ENCODE measurements around the gene MAP4K4. TPM values are rescaled to one million over a fixed set of nuclear protein-coding genes. Genes with fewer than 3 reads are reported as not detected.
A peak's percentile ranks its signal among the peaks of the same experiment; 100 is the strongest.

Gene MAP4K4
- total and polyA plus RNA-seq, 2 of the 13 experiments (the other 11 are each of a cell fraction or from before 2014, with no cell fraction given): 105 to 264 TPM

DNA sequence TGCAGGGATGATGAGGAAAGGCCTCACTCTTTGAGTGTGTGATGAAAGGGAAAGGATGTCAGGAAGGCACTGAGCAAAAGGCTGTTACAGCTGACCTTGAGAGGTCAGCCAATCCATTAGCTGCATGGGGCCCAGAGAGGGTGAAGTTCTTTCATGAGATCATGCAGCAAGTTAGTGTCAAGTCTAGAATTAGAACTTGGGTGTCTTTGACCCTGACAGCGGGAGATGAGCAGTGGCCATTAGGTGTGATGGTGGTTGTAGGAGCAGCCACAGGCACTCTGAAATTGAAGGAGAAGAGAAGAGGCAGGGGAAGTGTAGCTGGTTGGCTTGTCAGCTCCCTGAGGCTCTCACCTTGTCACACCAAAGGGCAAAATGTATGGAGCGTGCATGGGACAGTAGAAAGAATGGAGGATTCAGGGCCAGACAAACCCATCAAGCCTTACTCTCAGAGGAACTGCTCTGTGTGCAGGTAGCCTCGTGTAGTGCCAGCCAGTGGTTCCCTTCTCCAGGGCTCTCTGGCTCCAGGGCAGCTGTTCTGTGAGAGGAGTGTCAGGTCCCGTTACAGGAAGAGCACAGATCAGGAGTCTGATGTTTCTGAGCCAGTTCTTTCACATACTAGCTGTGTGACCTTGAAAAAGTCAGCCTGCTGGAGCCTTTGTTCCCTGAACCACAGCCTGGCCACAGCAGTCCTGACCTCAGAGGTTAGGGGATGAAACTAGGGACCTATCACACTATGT, 35.9 kb downstream of the MAP4K4 start (continued):
- TF ChIP-seq ZNF484 (CRISPR knock-in tag; IDR thresholded peaks at IDR 0.05; ENCODE audit: borderline replicate concordance, low read depth) (no peak), ZNF383 (CRISPR knock-in tag; IDR thresholded peaks at IDR 0.05; ENCODE audit: borderline replicate concordance) (no peak), PITX1 (CRISPR knock-in tag; IDR thresholded peaks at IDR 0.05) (peak; percentile 25), PHF5A (CRISPR knock-in tag; IDR thresholded peaks at IDR 0.05; ENCODE audit: low read depth, unreplicated experiment) (no peak), SP4 (CRISPR knock-in tag; IDR thresholded peaks at IDR 0.05) (peak; percentile 41; the same call in 1 of the 2 replicates), GZF1 (CRISPR knock-in tag; IDR thresholded peaks at IDR 0.05) (0 out of 2 replicates have a peak, but pooled peaks have one; percentile 57), ZNF569 (CRISPR knock-in tag; IDR thresholded peaks at IDR 0.05; ENCODE audit: borderline replicate concordance) (0 out of 2 replicates have a peak, but pooled peaks have one; percentile 2), ATF2 (CRISPR knock-in tag; IDR thresholded peaks at IDR 0.05) (peak; percentile 33), FOXA3 (CRISPR knock-in tag; IDR thresholded peaks at IDR 0.05) (peak; percentile 83), SOX6 (IDR thresholded peaks at IDR 0.05) (no peak), SOX6 (CRISPR knock-in tag; IDR thresholded peaks at IDR 0.05) (peak; percentile 89), KAT8 (CRISPR knock-in tag; IDR thresholded peaks at IDR 0.05) (peak; percentile 25; the same call in 1 of the 2 replicates), ZFP91 (CRISPR knock-in tag; IDR thresholded peaks at IDR 0.05; ENCODE audit: borderline replicate concordance) (peak; percentile 78; the same call in 1 of the 2 replicates), JUN (CRISPR knock-in tag; IDR thresholded peaks at IDR 0.05) (no peak), PHB2 (IDR thresholded peaks at IDR 0.05; ENCODE audit: partially characterized antibody) (no peak), SALL1 (CRISPR knock-in tag; IDR thresholded peaks at IDR 0.05) (peak; percentile 79), ZNF382 (CRISPR knock-in tag; IDR thresholded peaks at IDR 0.05; ENCODE audit: borderline replicate concordance) (no peak), ZFP37 (CRISPR knock-in tag; IDR thresholded peaks at IDR 0.05; ENCODE audit: borderline replicate concordance) (peak; percentile 49; the same call in 1 of the 2 replicates)
- TF ChIP-seq, protein P1, sequence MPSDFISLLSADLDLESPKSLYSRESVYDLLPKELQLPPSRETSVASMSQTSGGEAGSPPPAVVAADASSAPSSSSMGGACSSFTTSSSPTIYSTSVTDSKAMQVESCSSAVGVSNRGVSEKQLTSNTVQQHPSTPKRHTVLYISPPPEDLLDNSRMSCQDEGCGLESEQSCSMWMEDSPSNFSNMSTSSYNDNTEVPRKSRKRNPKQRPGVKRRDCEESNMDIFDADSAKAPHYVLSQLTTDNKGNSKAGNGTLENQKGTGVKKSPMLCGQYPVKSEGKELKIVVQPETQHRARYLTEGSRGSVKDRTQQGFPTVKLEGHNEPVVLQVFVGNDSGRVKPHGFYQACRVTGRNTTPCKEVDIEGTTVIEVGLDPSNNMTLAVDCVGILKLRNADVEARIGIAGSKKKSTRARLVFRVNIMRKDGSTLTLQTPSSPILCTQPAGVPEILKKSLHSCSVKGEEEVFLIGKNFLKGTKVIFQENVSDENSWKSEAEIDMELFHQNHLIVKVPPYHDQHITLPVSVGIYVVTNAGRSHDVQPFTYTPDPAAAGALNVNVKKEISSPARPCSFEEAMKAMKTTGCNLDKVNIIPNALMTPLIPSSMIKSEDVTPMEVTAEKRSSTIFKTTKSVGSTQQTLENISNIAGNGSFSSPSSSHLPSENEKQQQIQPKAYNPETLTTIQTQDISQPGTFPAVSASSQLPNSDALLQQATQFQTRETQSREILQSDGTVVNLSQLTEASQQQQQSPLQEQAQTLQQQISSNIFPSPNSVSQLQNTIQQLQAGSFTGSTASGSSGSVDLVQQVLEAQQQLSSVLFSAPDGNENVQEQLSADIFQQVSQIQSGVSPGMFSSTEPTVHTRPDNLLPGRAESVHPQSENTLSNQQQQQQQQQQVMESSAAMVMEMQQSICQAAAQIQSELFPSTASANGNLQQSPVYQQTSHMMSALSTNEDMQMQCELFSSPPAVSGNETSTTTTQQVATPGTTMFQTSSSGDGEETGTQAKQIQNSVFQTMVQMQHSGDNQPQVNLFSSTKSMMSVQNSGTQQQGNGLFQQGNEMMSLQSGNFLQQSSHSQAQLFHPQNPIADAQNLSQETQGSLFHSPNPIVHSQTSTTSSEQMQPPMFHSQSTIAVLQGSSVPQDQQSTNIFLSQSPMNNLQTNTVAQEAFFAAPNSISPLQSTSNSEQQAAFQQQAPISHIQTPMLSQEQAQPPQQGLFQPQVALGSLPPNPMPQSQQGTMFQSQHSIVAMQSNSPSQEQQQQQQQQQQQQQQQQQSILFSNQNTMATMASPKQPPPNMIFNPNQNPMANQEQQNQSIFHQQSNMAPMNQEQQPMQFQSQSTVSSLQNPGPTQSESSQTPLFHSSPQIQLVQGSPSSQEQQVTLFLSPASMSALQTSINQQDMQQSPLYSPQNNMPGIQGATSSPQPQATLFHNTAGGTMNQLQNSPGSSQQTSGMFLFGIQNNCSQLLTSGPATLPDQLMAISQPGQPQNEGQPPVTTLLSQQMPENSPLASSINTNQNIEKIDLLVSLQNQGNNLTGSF (CRISPR knock-in tag; IDR thresholded peaks at IDR 0.05): 0 out of 2 replicates have a peak, but pooled peaks have one; percentile 21
- TF ChIP-seq, protein P2, sequence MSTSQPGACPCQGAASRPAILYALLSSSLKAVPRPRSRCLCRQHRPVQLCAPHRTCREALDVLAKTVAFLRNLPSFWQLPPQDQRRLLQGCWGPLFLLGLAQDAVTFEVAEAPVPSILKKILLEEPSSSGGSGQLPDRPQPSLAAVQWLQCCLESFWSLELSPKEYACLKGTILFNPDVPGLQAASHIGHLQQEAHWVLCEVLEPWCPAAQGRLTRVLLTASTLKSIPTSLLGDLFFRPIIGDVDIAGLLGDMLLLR (CRISPR knock-in tag; IDR thresholded peaks at IDR 0.05): 0 out of 2 replicates have a peak, but pooled peaks have one; percentile 50
